NCI-H2029 treated with DMSO at 0.1 percent for 48 hours (cell line): ENCODE results near the gene DPM2.
A peak's percentile ranks its signal among the peaks of the same experiment; 100 is the strongest.

Experiments used
- DNase-seq: peaks from one replicate; lab custom pipeline; 2025; lab: John Stamatoyannopoulos, UW

Gene DPM2

GRCh38 chr9:127918183-127919107 is 19.2 kb downstream of the DPM2 start:
- DNase-seq: no peak

- no peak for DNase-seq
These were observed 20.1 kb downstream of the DPM2 start for GRCh38 chr9:127917603-127918002.

- no peak for DNase-seq
These were observed 20.7 kb downstream of the DPM2 start, which contains the start of gene ST6GALNAC4 for GRCh38 chr9:127916720-127917581. Gene ST6GALNAC4 (minus strand): TSS chr9:127917041. CDS start chr9:127916419, 622 bp downstream.

GRCh38 chr9:127915801-127916719 is 21.6 kb downstream of the DPM2 start:
- no peak for DNase-seq

GRCh38 chr9:127915325-127915752 is 22.3 kb downstream of the DPM2 start:
- no peak for DNase-seq

GRCh38 chr9:127913682-127914081 is 24.0 kb downstream of the DPM2 start:
- peak; percentile 45 for DNase-seq

- DNase-seq: peak; percentile 84
These were observed 24.8 kb downstream of the DPM2 start for GRCh38 chr9:127912882-127913281.

- DNase-seq: no peak
These were observed 25.4 kb downstream of the DPM2 start for GRCh38 chr9:127912296-127912695.

GRCh38 chr9:127910613-127911205 is 26.9 kb downstream of the DPM2 start:
- no peak for DNase-seq

GRCh38 chr9:127909839-127910273 is 27.8 kb downstream of the DPM2 start:
- no peak for DNase-seq

GRCh38 chr9:127908660-127908926 is 29.1 kb downstream of the DPM2 start:
- no peak for DNase-seq

GRCh38 chr9:127907867-127908659 is 29.6 kb downstream of the DPM2 start:
- no peak for DNase-seq

- DNase-seq: no peak
These were observed 31.9 kb downstream of the DPM2 start for GRCh38 chr9:127905788-127906191.

GRCh38 chr9:127905004-127905728 is 32.5 kb downstream of the DPM2 start:
- DNase-seq: no peak

- no peak for DNase-seq
These were observed 33.1 kb downstream of the DPM2 start for GRCh38 chr9:127904561-127905003.

- DNase-seq: no peak
These were observed 33.8 kb downstream of the DPM2 start for GRCh38 chr9:127903557-127904475.

GRCh38 chr9:127899128-127899943 is 38.3 kb downstream of the DPM2 start, which contains the start of gene ST6GALNAC6:
Gene ST6GALNAC6 (minus strand): TSS chr9:127899603. CDS start chr9:127897981, 1,622 bp downstream.
- no peak for DNase-seq
